HG03342 (cell line): ENCODE data around the gene PGBD5.

Source experiments
- ATAC-seq: cut with Tn5 transposase; IDR thresholded peaks from one replicate; pipeline ENCODE4 v1.9.1; 2021; ENCODE audit warnings: mild to moderate bottlenecking, moderate library complexity; ENCODE audit not compliant: unreplicated experiment

Gene PGBD5

DNA sequence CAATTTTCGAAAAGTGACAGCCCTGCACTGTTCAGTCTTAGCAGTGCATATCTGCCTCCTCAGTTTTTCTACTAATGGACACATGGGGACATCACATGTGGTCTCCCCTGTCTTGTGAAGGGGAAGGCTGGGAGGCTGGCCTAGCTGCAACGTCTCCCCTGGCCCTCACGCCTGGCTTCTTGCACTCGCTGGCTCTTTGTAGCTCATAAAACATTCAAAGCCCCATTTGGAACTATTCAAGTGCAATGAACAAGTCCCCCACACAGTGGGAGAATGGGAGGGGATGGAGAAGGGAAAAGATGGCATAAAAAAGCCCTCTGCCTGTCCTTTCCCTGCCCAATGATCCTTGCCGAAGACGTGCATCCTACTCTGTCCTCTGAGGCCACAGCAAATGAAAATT, 73.6 kb downstream of the PGBD5 start:
- ATAC-seq = no peak

DNA sequence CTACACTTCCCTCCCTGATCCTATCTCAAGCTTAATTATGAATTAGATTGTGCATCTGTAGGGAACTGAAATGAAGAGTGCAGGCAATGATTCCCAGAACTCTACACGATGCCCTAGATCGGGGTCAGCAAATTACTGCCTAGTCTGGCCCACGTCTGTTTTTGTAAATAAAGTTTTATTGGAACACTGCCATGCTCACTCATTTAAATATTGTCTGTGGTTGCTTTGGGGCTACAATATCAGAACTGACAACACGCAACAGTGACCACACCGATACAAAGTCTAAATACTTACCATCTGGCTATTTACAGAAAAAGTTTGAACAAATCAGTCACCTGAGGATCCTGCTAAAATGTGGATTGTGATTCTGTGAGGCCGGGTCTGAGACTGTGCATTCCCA, 74.1 kb downstream of the PGBD5 start:
- ATAC-seq = no peak

DNA sequence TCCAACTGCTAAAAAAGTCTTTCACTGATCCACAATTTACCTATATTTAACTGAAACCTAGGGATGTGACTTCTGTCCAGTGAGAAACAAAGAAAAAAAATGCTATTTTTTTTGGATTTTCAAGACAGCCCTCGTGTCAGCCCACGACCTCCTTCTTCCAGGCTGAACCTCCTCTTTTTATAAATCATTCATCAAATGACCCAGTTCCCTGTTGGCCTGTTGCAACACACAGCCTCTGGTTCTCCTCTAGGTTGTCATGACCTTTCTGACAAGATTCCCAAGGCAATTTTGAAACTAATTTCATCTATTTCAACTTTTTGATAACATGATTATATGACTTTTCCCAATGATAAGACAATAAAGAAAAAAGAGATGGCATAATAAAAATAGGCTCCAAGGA, 74.6 kb downstream of the PGBD5 start:
- ATAC-seq = no peak

DNA sequence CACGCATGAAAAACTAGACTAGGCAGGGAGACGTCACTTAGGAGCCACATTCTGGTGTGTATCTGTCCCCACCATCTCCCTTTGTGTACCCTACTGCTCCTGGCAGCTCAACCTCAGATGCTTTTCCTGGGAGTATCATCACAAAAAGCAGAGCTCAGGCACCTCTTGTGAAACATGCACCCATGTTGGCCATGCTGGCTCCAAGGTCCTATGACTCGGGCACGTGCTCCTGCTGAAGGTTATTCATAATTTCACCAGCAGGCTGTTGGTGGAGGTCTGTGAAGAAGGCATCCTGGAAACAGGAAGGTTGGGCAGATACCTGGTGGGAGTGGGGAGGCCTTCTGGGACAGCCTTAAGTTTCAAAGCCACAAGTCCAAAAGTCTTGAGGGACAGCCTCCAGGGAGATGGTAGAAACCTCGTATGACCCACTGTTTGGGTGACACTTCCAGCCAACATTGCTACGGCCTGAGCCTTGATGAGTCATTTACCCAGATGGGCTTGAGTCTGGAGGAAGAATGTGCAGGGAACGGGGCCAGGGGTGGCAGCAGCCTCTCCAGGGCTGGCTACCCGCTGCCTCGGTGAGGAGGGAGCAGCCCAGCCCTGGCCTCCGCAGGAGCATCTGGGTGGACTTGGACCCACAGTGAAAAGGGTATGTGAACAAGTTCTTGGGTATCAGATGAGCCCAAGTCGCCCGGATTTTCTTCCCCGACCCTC, 75.8 kb downstream of the PGBD5 start:
- no peak for ATAC-seq

DNA sequence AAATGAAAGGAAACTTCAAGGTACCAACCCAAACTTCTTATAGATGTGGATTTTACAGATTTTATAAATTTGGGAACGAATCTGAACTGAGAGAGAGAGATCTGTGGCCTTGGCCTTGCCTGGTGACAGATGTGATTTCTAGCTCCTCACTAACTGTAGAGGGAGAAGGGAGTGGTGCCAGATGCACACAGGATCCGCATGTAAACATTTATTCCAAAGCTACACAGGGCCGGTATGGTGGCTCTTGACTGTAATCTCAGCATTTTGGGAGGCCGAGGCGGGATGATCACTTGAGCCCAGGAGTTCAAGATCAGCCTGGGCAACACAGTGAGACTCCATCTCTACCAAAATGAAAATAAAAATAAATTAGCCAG, 77.1 kb downstream of the PGBD5 start:
- ATAC-seq = no peak

DNA sequence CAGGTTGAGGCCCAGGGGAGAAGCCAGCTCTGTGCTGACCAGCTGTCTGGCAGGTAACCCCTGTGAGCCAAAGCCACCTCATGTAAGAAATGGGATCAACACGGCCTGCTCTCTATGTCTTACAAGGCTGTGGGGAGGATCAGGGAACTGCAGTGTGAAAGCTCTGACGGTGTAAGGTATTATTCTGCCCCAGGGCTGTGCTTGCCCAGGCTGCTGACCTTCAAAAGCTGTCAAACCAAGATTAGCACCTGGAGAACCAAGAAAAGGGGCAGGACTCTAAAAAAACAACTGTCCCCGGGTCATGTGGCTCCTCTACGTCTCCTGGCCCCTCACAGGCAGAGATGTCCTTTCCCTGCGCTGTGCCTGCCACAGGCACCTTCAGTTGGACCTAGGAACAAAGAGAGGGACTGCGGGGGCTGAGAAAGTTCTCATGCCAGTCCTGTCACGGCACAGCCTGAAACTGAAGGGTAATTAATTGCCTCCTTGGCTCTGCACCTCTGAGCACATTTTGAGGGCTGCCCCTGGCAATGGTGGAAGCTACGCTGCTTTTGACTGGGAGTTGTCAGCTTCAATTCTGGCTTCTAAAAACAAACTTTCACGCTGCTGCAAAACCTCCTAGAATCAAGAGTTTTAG, 77.6 kb downstream of the PGBD5 start:
- ATAC-seq = no peak

DNA sequence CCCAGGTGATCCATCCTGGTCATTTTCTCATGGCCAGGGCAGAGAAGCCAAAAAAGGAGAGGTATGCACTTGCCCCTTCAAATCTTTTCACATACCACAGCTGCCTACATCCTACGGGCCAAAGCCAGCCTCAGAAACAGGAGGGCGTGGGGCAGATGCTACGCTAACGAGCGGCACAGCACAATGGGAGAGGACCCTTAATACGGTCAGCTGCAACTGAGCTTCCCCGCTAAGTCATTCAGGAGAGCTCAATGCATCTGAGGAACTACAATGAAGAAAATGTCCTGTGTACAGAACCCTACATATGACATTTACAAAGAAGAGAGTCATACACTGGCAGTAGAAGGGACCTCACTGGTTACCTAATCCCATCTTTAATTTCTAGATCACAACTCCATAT, 78.2 kb downstream of the PGBD5 start:
- no peak for ATAC-seq

DNA sequence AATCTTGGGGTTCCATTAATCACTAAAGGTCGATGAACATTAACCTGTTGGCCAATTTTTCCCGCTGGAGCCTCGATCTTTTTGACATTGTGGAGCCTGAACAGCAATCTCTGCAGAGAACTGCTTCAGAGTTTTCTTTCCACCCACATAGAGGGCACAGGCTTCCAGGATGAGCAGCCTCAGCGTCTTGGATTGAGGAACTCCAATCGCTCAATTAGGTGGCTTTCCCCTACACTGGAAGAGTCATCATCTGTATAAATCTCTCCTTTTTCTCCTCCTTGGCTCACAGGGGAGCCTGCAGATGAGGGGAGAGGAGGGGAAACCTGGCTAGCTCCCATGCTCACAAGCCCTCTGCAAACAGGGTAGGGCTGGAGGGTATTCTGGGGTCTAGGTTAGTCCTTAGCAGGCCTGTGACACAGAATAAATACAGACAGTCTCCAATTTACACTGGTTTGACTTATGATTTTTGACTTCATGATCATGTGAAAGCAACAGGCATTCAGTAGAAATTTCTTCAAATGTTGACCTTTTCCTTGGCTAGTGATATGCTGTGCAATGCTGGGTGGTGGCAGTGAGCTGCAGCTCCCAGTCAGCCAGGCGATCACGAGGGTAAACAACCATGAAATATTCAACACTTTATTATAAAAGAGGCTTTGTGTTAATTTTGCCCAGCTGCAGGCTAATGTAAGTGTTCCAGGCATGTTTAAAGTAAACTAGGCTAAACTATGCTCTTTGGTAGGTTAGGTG, 80.8 kb downstream of the PGBD5 start:
- ATAC-seq = no peak

DNA sequence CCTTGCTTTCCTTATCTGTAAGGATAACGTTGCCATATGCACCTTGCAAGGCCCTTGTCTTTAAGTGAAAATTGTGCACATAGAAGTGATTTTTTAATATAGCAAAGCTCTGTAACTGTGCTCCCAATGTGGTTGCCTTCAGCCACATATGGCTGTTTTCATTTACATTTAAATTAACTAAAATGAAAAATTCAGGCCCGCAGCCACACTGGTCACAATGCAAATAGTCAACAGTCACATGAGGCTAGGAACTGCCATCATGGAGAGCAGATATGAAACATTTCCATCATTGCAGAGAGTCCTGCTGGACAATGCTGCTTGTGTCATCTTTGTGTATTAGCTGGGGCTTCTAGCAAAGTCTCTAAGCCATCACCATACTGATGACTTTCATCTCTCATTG, 83.4 kb downstream of the PGBD5 start:
- no peak for ATAC-seq

DNA sequence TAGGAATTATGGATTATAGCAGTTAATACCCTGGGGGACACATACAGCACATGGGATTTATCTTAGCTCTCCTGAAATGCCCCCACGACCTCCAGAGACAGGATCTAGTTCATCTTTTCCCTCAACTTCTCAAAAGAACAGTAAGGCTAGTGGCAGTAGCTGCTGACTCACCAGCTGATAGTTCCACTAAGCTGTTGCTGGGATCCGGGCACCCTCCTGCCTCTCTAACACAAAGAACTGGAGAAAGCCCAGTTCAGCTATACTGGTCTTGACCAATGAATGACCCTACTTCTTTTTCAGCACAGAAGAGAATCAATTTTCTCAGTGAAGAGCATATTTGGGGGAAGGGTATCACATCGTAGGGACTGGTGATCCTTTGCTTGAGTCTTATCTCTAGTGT, 84.1 kb downstream of the PGBD5 start:
- no peak for ATAC-seq

DNA sequence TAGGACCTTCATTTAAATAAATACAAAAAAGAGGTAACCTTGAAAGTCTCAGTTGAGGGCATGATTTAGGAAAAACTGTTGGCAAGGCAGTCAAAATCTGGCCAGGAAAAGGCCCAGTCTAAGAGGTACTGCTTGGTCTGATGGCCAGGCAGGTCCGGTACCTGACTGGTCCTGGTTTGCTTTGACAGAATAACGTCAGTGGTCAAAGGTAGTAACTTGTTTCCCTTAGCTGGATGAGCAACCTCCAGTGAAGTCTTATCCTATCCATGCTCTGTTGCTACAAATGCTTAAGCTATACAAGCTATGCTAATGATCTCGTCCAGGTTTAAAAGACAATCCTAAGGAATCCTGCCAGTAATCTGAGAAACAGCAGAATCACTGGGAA, 85.0 kb downstream of the PGBD5 start:
- no peak for ATAC-seq

DNA sequence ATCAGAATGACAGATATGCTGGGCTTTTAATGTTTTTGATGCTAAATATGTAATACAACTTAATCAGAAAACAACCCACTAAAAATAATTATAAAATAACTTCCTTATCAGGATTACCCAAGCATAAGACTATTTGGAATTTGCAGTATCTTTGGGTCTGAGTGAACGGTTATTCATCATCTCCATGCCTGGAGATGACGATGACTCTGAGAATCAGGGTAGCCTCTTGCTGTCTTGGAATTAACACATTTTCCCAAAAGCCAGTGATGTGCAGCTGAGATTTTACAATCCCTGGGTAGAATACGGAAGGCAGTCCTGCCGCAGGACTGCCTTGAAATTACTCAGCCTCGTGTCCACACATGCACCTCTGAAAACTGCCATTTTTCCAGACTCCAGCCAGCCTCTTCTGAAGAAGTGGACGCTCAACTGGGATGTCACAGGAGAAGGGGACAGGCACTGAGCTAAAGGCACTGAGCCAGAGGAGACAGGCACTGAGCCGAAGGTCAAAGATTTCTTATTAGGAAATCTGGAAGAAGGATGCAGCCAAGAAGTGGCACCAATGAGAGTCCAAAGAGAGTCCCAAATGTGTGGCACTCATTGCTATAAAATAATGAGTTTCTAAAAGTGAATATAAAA, 85.5 kb downstream of the PGBD5 start:
- ATAC-seq = no peak

DNA sequence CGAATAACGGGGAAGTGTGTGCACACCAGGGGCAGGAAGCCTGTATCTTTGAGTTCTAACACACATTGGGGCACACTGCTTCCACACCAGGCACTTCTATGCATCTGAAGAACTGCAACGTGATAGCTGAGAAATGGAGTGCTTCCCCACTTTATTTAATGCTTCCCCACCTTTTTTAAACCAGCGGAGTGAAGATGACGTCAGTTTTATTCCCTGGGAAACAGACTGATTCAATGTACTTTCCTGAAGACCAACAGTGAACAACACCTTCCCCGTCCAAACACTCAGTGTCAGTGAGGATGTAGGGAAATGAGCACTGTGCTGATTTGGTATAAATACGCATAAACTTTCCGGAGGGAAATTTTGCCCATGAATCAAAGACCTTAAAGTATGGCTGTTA, 87.1 kb downstream of the PGBD5 start:
- ATAC-seq = no peak

DNA sequence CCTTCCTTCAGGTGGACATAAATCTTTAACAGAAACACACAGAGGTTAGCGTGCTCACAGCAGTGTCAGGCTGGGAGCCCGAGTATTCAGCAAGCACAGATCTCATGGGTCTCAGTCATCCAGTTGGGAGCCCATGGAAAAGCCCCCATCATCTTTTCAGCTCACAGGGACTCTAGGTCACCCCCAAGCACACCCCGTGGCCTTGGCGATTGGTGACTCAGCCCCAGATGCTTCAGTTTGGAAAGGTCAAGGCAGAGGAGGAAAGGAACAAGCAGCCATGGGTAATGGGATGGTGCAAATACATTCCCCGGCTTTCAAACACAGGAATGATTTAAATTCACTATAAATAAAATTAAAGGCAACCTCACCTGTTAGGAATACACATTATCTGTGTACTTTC, 88.9 kb downstream of the PGBD5 start:
- ATAC-seq = no peak

DNA sequence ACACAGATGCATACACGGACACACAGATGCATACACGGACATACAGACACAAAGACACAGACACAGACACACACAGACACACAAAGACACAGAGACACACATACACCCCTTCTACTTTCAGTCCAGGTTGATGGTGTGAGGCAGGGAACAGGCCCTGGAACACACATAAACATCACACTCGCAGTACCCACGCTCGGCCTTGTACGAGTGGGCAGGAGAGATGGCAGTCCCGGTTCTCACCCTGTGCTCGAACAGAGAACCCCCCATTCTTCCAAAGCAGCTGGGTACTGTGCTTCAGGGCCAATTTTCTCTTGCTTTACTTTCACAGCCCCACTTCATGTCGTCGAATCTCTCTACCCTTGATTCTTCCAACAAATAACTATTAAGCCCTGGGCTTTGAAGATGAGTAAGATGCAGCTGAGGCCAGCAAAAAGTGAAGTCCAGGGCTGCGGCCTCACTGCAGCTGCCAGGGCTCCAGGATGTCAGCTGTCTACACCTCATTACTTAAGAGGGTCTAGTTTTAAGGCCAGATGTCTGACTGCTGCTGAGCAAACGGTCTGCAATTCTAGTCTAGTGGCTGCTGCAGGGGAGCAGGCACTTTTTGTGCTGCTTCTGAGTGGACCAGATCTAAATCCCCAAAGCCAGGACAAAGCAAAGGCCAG, 90.1 kb downstream of the PGBD5 start:
- no peak for ATAC-seq

DNA sequence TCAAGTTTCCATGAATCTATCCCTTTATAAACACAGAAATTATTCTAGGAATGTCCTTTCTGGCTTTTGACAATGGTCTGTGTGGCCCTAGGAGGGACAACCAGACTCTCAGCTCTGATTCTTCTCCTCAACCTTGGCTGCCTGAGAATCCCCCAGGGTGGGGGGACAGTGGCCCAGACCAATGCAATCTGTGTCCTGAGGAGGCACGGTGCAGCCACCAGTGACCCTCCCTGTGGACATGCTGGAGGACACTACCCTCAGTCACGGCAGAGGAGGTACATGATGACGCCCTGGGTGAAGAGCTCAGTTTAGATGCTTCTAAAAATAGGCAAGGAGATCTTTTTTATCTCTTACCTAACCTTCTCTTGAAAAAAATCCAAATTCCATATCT, 91.7 kb downstream of the PGBD5 start:
- no peak for ATAC-seq

DNA sequence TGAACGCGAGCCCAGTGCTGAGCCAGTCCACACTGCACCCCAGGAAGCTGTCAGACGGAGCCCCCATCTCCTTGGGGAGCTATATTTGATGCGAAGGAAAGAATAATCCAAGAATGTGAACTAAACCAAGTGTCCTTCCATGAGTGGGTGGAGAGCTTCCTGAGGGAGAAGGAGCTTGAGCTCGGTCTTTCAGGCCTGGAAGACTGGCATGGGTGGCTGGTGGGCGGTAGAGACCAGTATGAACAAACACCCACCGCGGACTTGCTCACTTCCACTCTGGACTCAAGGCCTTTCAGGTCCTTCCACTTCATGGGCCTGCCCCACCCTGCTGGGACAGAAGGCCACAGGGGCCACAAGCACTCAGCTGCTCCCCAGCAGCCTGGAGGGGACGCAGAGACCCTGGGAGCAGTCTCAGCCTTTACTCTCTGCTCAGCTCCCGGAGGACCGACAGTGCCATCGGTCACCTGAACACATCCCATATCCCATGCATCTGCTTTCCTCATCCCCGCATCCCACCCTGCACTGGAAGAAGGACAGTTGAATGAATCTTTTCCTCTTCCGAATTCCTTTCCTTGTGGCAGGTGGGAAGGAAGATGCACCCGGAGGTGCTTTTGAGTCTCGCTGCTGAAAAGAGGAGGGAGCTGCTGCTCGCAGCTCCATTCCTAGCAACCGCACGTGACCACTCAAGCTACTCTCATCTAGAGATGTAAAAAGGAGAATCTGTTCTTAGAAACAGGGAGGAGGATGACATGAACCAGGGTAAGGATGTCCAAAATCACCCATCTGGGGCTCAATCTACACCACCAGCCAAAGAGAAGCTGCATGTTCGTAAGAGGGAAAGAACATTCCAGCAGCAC, 92.3 kb downstream of the PGBD5 start:
- no peak for ATAC-seq

DNA sequence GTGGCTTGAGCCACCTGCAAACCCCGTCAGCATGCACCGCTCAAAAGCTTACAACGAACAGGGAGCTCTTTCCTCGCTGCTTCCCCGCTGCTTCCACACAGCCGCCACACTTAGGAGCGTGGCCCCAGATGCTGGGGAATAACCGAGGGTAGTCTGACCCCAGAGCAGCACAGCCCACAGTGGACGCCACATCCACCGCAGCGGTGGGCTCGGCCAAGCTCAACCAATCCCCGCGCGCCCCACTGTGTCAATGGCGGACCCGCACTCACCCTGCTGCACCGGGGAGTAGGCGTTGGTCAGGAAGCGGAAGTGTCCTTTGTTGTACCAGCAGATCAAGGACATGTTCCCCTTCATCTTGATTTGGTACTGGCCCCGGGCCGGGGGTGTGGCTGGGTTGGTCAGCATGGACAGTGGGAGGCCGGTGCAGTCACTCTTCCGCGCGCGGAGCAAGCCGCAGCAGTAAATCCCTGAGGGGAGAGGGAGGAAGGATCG, 93.5 kb downstream of the PGBD5 start:
- ATAC-seq = no peak

DNA sequence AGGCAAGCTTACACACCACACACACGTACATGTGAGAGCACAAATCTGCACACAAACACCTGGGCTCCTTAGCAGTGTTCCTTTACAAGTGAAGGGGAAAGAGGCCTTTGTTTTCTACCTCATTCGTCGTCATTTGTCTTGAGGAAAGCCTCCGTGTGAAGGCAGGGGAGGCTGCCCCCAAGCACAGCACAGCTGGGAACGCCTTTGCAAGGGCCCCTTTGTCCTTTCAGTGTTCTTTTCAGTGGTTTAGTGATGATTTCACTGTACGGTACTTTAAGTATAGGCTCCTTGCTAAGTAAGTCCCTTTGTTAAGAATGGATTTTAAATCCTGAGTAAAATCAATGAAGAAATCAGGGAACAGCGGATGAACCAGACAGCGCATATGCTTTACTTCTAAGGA, 94.1 kb downstream of the PGBD5 start:
- ATAC-seq = no peak

DNA sequence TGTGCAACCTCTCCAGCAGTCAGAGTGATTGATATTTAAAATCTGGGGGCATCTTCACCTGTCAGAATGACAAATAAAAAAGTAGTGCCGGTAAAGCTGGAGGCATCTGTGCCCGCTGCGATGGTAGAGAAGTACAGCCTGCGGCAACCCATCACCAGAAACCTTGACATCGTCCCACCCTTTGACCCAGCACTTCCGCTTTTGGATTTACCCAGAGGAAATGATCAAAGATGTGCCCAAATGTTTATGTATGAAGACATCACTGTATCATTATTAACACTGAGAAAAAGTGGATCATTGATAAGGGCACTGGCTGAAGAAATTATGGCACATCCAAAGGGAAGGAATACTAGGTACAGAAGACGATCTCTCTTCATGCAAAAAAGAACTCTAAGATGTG, 96.0 kb downstream of the PGBD5 start:
- no peak for ATAC-seq
